ENCODE measurements around the gene TNFRSF13B. TPM values are rescaled to one million over a fixed set of nuclear protein-coding genes. Genes with fewer than 3 reads are reported as not detected.

TNFRSF13B gene
- total and polyA plus RNA-seq, 2 experiments from 2014 or later, result 0.24 TPM; not detected in 1

- ATAC-seq (no peak), DNase-seq (ENCODE audit: low spot score) (no peak)
- TF ChIP-seq, protein P1, sequence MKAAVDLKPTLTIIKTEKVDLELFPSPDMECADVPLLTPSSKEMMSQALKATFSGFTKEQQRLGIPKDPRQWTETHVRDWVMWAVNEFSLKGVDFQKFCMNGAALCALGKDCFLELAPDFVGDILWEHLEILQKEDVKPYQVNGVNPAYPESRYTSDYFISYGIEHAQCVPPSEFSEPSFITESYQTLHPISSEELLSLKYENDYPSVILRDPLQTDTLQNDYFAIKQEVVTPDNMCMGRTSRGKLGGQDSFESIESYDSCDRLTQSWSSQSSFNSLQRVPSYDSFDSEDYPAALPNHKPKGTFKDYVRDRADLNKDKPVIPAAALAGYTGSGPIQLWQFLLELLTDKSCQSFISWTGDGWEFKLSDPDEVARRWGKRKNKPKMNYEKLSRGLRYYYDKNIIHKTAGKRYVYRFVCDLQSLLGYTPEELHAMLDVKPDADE (IDR thresholded peaks at IDR 0.05), result no peak
- TF ChIP-seq, protein P2, sequence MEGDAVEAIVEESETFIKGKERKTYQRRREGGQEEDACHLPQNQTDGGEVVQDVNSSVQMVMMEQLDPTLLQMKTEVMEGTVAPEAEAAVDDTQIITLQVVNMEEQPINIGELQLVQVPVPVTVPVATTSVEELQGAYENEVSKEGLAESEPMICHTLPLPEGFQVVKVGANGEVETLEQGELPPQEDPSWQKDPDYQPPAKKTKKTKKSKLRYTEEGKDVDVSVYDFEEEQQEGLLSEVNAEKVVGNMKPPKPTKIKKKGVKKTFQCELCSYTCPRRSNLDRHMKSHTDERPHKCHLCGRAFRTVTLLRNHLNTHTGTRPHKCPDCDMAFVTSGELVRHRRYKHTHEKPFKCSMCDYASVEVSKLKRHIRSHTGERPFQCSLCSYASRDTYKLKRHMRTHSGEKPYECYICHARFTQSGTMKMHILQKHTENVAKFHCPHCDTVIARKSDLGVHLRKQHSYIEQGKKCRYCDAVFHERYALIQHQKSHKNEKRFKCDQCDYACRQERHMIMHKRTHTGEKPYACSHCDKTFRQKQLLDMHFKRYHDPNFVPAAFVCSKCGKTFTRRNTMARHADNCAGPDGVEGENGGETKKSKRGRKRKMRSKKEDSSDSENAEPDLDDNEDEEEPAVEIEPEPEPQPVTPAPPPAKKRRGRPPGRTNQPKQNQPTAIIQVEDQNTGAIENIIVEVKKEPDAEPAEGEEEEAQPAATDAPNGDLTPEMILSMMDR (conservative IDR thresholded peaks at IDR 0.05; ENCODE audit: low read depth in 2 of 2), result no peak
- TF ChIP-seq STAT1 (IDR thresholded peaks at IDR 0.05; ENCODE audit: unreplicated experiment) (no peak), EZH2phosphoT487 (IDR thresholded peaks at IDR 0.05; ENCODE audit: unreplicated experiment) (no peak)
- TF ChIP-seq, protein P3, sequence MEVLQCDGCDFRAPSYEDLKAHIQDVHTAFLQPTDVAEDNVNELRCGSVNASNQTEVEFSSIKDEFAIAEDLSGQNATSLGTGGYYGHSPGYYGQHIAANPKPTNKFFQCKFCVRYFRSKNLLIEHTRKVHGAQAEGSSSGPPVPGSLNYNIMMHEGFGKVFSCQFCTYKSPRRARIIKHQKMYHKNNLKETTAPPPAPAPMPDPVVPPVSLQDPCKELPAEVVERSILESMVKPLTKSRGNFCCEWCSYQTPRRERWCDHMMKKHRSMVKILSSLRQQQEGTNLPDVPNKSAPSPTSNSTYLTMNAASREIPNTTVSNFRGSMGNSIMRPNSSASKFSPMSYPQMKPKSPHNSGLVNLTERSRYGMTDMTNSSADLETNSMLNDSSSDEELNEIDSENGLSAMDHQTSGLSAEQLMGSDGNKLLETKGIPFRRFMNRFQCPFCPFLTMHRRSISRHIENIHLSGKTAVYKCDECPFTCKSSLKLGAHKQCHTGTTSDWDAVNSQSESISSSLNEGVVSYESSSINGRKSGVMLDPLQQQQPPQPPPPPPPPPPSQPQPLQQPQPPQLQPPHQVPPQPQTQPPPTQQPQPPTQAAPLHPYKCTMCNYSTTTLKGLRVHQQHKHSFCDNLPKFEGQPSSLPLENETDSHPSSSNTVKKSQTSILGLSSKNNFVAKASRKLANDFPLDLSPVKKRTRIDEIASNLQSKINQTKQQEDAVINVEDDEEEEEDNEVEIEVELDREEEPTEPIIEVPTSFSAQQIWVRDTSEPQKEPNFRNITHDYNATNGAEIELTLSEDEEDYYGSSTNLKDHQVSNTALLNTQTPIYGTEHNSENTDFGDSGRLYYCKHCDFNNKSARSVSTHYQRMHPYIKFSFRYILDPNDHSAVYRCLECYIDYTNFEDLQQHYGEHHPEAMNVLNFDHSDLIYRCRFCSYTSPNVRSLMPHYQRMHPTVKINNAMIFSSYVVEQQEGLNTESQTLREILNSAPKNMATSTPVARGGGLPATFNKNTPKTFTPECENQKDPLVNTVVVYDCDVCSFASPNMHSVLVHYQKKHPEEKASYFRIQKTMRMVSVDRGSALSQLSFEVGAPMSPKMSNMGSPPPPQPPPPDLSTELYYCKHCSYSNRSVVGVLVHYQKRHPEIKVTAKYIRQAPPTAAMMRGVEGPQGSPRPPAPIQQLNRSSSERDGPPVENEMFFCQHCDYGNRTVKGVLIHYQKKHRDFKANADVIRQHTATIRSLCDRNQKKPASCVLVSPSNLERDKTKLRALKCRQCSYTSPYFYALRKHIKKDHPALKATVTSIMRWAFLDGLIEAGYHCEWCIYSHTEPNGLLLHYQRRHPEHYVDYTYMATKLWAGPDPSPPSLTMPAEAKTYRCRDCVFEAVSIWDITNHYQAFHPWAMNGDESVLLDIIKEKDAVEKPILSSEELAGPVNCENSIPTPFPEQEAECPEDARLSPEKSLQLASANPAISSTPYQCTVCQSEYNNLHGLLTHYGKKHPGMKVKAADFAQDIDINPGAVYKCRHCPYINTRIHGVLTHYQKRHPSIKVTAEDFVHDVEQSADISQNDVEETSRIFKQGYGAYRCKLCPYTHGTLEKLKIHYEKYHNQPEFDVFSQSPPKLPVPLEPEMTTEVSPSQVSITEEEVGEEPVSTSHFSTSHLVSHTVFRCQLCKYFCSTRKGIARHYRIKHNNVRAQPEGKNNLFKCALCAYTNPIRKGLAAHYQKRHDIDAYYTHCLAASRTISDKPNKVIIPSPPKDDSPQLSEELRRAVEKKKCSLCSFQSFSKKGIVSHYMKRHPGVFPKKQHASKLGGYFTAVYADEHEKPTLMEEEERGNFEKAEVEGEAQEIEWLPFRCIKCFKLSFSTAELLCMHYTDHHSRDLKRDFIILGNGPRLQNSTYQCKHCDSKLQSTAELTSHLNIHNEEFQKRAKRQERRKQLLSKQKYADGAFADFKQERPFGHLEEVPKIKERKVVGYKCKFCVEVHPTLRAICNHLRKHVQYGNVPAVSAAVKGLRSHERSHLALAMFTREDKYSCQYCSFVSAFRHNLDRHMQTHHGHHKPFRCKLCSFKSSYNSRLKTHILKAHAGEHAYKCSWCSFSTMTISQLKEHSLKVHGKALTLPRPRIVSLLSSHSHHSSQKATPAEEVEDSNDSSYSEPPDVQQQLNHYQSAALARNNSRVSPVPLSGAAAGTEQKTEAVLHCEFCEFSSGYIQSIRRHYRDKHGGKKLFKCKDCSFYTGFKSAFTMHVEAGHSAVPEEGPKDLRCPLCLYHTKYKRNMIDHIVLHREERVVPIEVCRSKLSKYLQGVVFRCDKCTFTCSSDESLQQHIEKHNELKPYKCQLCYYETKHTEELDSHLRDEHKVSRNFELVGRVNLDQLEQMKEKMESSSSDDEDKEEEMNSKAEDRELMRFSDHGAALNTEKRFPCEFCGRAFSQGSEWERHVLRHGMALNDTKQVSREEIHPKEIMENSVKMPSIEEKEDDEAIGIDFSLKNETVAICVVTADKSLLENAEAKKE (CRISPR knock-in tag; IDR thresholded peaks at IDR 0.05), result no peak
- peaks cover 11% of the 10 kb centered on the region for H3K4me1 Mint-ChIP-seq
- H3F3A ChIP-seq (replicated peaks; ENCODE audit: low read depth), result no peaks in the 10 kb centered on the region
- H3K27ac ChIP-seq (ENCODE audit: low read depth), result no peak overlapping the region
- 0 out of 3 replicates have a peak, but pooled peaks cover 3% of the 10 kb centered on the region for H3K36me3 Mint-ChIP-seq (ENCODE audit: low read depth)
- no peaks in the 10 kb centered on the region for H4K20me1 ChIP-seq (replicated peaks; ENCODE audit: insufficient read depth)
- H3K9me3 Mint-ChIP-seq, result peaks cover 16% of the 10 kb centered on the region
- H3K4me3 ChIP-seq, result no peak overlapping the region
- no peaks in the 10 kb centered on the region for H3K36me3 ChIP-seq (ENCODE audit: insufficient read depth)
- H3K27me3 ChIP-seq (ENCODE audit: insufficient read depth), result no peaks in the 10 kb centered on the region
- no peak overlapping the region for H3K27ac Mint-ChIP-seq
- no peaks in the 10 kb centered on the region for H3K79me2 ChIP-seq (replicated peaks; ENCODE audit: insufficient read depth)
- H3K27me3 Mint-ChIP-seq (ENCODE audit: insufficient read depth, low read depth, poor library complexity), result peaks cover 14% of the 10 kb centered on the region
- no peaks in the 10 kb centered on the region for H3K9me2 ChIP-seq (ENCODE audit: insufficient read depth)
- no peak overlapping the region for H2AFZ ChIP-seq
- H3K4me3 Mint-ChIP-seq, result no peak overlapping the region
- H3K4me1 ChIP-seq (ENCODE audit: insufficient read depth), result no peaks in the 10 kb centered on the region; the same call in 1 of the 2 replicates
- H3K4me2 ChIP-seq, result no peak overlapping the region
Observed at GRCh38 chr17:16948587-16949376, 23.1 kb downstream of the TNFRSF13B start.
